Fibroblast of mammary gland (primary cell): ENCODE measurements around the gene CYP4B1.

Source experiments
- DNase-seq: peaks from one replicate; pipeline ENCODE4 v3.0.0-alpha.2; 2010; ENCODE audit warnings: low read depth
- H3K4me3 ChIP-seq: 2 replicates; pipeline ENCODE4 v1.5.1; 2011; ENCODE audit warnings: low read depth, mild to moderate bottlenecking, low read length, moderate library complexity; ENCODE audit not compliant: control insufficient read depth
- CTCF ChIP-seq: conservative IDR thresholded peaks from 2 replicates; pipeline ENCODE4 v1.5.1; 2011; ENCODE audit warnings: low read depth, low read length, inconsistent platforms; ENCODE audit not compliant: control insufficient read depth, insufficient read depth

The CYP4B1 gene

GRCh38 chr1:46757956-46758528 lies 40.8 kb upstream of the CYP4B1 start:
- no peak for DNase-seq
- TF ChIP-seq CTCF, result no peak

GRCh38 chr1:46760558-46761166 lies 38.2 kb upstream of the CYP4B1 start:
- no peak for TF ChIP-seq CTCF
- no peak overlapping the region for H3K4me3 ChIP-seq
- DNase-seq, result no peak

More at GRCh38 chr1:46757956-46758528, 40.8 kb upstream of the CYP4B1 start:
- no peak overlapping the region for H3K4me3 ChIP-seq

GRCh38 chr1:46761740-46762139 lies 37.1 kb upstream of the CYP4B1 start:
- no peak overlapping the region for H3K4me3 ChIP-seq
- no peak for TF ChIP-seq CTCF
- DNase-seq, result no peak

- H3K4me3 ChIP-seq, result no peak overlapping the region
- no peak for DNase-seq
- no peak for TF ChIP-seq CTCF
Observed at GRCh38 chr1:46764402-46764801, 34.4 kb upstream of the CYP4B1 start.

GRCh38 chr1:46767649-46768282 lies 31.1 kb upstream of the CYP4B1 start:
- TF ChIP-seq CTCF, result no peak
- no peak for DNase-seq
- no peak overlapping the region for H3K4me3 ChIP-seq

GRCh38 chr1:46768445-46768844 lies 30.4 kb upstream of the CYP4B1 start:
- H3K4me3 ChIP-seq, result no peak overlapping the region
- no peak for TF ChIP-seq CTCF
- no peak for DNase-seq
